HEK293T (cell line): ENCODE measurements around the gene IGSF3.
"Not testable (repeated sequence)": the region's sequence is repeated elsewhere in the genome, so short reads cannot be mapped to it uniquely, and the experiment has no call there.

ENCODE experiments used
- CTCF ChIA-PET: fragments of 350-600 bp; formaldehyde crosslinking; extraction: SDS; loops from one replicate; lab custom pipeline; 2021; ENCODE audit warnings: antibody characterized with exemption, inconsistent platforms; lab: Yijun Ruan, JAX
- POLR2A ChIA-PET: fragments of 350-600 bp; formaldehyde crosslinking; extraction: SDS; loops from one replicate; lab custom pipeline; 2020; ENCODE audit warnings: antibody characterized with exemption, inconsistent platforms; lab: Yijun Ruan, JAX
- DNase-seq: peaks from one replicate; pipeline ENCODE4 v3.0.0; 2012; ENCODE audit warnings: mixed read lengths; ENCODE audit errors: extremely low spot score
- ARNT ChIP-seq: fragments of 450-650 bp; IDR thresholded peaks from 2 replicates; pipeline ENCODE4 v1.6.1; 2017; ENCODE audit warnings: mild to moderate bottlenecking
- BHLHE40 ChIP-seq: fragments of 450-650 bp; IDR thresholded peaks from 2 replicates; pipeline ENCODE4 v1.6.1; 2016; ENCODE audit warnings: mild to moderate bottlenecking, moderate library complexity, borderline replicate concordance
- L3MBTL2 ChIP-seq: fragments of 450-650 bp; conservative IDR thresholded peaks from 2 replicates; pipeline ENCODE4 v1.6.1; 2016; ENCODE audit warnings: mild to moderate bottlenecking
- LEF1 ChIP-seq: fragments of 450-650 bp; IDR thresholded peaks from 2 replicates; pipeline ENCODE4 v1.6.1; 2017; ENCODE audit warnings: mild to moderate bottlenecking, borderline replicate concordance
- PKNOX1 ChIP-seq: fragments of 450-650 bp; IDR thresholded peaks from 2 replicates; pipeline ENCODE4 v1.6.1; 2016
- SP1 ChIP-seq: fragments of 450-650 bp; IDR thresholded peaks from 2 replicates; pipeline ENCODE4 v1.6.1; 2017
- ZNF384 ChIP-seq: fragments of 450-650 bp; IDR thresholded peaks from 2 replicates; pipeline ENCODE4 v1.6.1; 2016

Gene IGSF3

GRCh38 chr1:116654351-116654750, 13.2 kb downstream of the IGSF3 start:
- ChIA-PET POLR2A (no interaction called here), CTCF (interaction anchor here (0.6 kb wide), 1 partner anchor 60 kb away, joined by 3 read pairs; no protein-coding TSS in a partner anchor)

GRCh38 chr1:116652598-116652997, 14.9 kb downstream of the IGSF3 start:
- CTCF ChIA-PET, DNase-seq, POLR2A ChIA-PET: not testable (repeated sequence)

More at GRCh38 chr1:116654351-116654750, 13.2 kb downstream of the IGSF3 start:
- TF ChIP-seq L3MBTL2 (no peak), LEF1 (no peak), SP1 (no peak), ARNT (no peak), ZNF384 (no peak), BHLHE40 (no peak), PKNOX1 (no peak)
- no peak for DNase-seq

- CTCF ChIA-PET, DNase-seq, POLR2A ChIA-PET: not testable (repeated sequence)
Measured at GRCh38 chr1:116650781-116651180, 16.8 kb downstream of the IGSF3 start.

GRCh38 chr1:116649041-116649440, 18.5 kb downstream of the IGSF3 start:
- POLR2A ChIA-PET, DNase-seq: not testable (repeated sequence)
- CTCF ChIA-PET = interaction anchor here (0.6 kb wide), 1 partner anchor 408 kb away, joined by 3 read pairs; no protein-coding TSS in a partner anchor

- DNase-seq = not testable (repeated sequence)
- CTCF ChIA-PET = interaction anchor here (0.6 kb wide), 1 partner anchor 409 kb away, joined by 3 read pairs; no protein-coding TSS in a partner anchor
Measured at GRCh38 chr1:116648325-116648724, 19.2 kb downstream of the IGSF3 start.

GRCh38 chr1:116647186-116647585, 20.3 kb downstream of the IGSF3 start:
- POLR2A ChIA-PET, CTCF ChIA-PET, DNase-seq: not testable (repeated sequence)

More at GRCh38 chr1:116648325-116648724, 19.2 kb downstream of the IGSF3 start:
- POLR2A ChIA-PET = not testable (repeated sequence)

- DNase-seq, CTCF ChIA-PET, POLR2A ChIA-PET: not testable (repeated sequence)
Measured at GRCh38 chr1:116646673-116647170, 20.8 kb downstream of the IGSF3 start.

GRCh38 chr1:116645802-116646672, 21.5 kb downstream of the IGSF3 start:
- CTCF ChIA-PET, POLR2A ChIA-PET, DNase-seq: not testable (repeated sequence)

- CTCF ChIA-PET = not testable (repeated sequence)
Measured at GRCh38 chr1:116644993-116645392, 22.5 kb downstream of the IGSF3 start.

GRCh38 chr1:116644096-116644495, 23.4 kb downstream of the IGSF3 start:
- POLR2A ChIA-PET, DNase-seq, CTCF ChIA-PET: not testable (repeated sequence)

More at GRCh38 chr1:116644993-116645392, 22.5 kb downstream of the IGSF3 start:
- POLR2A ChIA-PET, DNase-seq: not testable (repeated sequence)

GRCh38 chr1:116643281-116643751, 24.2 kb downstream of the IGSF3 start:
- DNase-seq, POLR2A ChIA-PET: not testable (repeated sequence)

GRCh38 chr1:116642311-116643280, 24.9 kb downstream of the IGSF3 start:
- POLR2A ChIA-PET, CTCF ChIA-PET, DNase-seq: not testable (repeated sequence)

More at GRCh38 chr1:116643281-116643751, 24.2 kb downstream of the IGSF3 start:
- CTCF ChIA-PET = not testable (repeated sequence)

GRCh38 chr1:116637583-116637982, 29.9 kb downstream of the IGSF3 start:
- POLR2A ChIA-PET, DNase-seq, CTCF ChIA-PET: not testable (repeated sequence)

- POLR2A ChIA-PET, DNase-seq, CTCF ChIA-PET: not testable (repeated sequence)
Measured at GRCh38 chr1:116636584-116636983, 30.9 kb downstream of the IGSF3 start.

- POLR2A ChIA-PET, DNase-seq, CTCF ChIA-PET: not testable (repeated sequence)
Measured at GRCh38 chr1:116634386-116634785, 33.1 kb downstream of the IGSF3 start.
